Measurements from ENCODE around the gene FAM117B.

The FAM117B gene

GRCh38 chr2:202762556-202762955 is 127.8 kb downstream of the FAM117B start:
- TF ChIP-seq LEF1 (IDR thresholded peaks at IDR 0.05; ENCODE audit: borderline replicate concordance) (no peak), ARNT (IDR thresholded peaks at IDR 0.05) (no peak), FOXK2 (IDR thresholded peaks at IDR 0.05) (no peak), TARDBP (IDR thresholded peaks at IDR 0.05) (no peak), BHLHE40 (IDR thresholded peaks at IDR 0.05; ENCODE audit: borderline replicate concordance) (no peak), ELF4 (IDR thresholded peaks at IDR 0.05) (no peak)
- ChIA-PET CTCF (no interaction called here), POLR2A (no interaction called here)
- no peak for DNase-seq (ENCODE audit: extremely low spot score)

- TF ChIP-seq FOXA1 (IDR thresholded peaks at IDR 0.05) (no peak), TARDBP (IDR thresholded peaks at IDR 0.05) (no peak), PKNOX1 (IDR thresholded peaks at IDR 0.05) (no peak), FOXM1 (IDR thresholded peaks at IDR 0.05; ENCODE audit: borderline replicate concordance) (no peak), SUZ12 (IDR thresholded peaks at IDR 0.05) (no peak)
- ChIA-PET POLR2A (no interaction called here), CTCF (no interaction called here)
- no peak for DNase-seq (ENCODE audit: extremely low spot score)
These were observed 129.1 kb downstream of the FAM117B start for GRCh38 chr2:202763916-202764315.

GRCh38 chr2:202764991-202765390 is 130.2 kb downstream of the FAM117B start:
- POLR2A ChIA-PET = no interaction called here
- DNase-seq (ENCODE audit: extremely low spot score) = no peak
- CTCF ChIA-PET = no interaction called here
- TF ChIP-seq SUZ12 (IDR thresholded peaks at IDR 0.05) (no peak), L3MBTL2 (conservative IDR thresholded peaks at IDR 0.05) (no peak), LEF1 (IDR thresholded peaks at IDR 0.05; ENCODE audit: borderline replicate concordance) (no peak), FOXM1 (IDR thresholded peaks at IDR 0.05; ENCODE audit: borderline replicate concordance) (no peak)

- ChIA-PET POLR2A (no interaction called here), CTCF (no interaction called here)
- TF ChIP-seq ELF4 (IDR thresholded peaks at IDR 0.05) (no peak), ZNF384 (IDR thresholded peaks at IDR 0.05) (no peak), FOXM1 (IDR thresholded peaks at IDR 0.05; ENCODE audit: borderline replicate concordance) (no peak), LEF1 (IDR thresholded peaks at IDR 0.05; ENCODE audit: borderline replicate concordance) (no peak), FOXK2 (IDR thresholded peaks at IDR 0.05) (no peak), BHLHE40 (IDR thresholded peaks at IDR 0.05; ENCODE audit: borderline replicate concordance) (no peak), ARNT (IDR thresholded peaks at IDR 0.05) (no peak), PKNOX1 (IDR thresholded peaks at IDR 0.05) (no peak)
- no peak for DNase-seq (ENCODE audit: extremely low spot score)
These were observed 130.7 kb downstream of the FAM117B start for GRCh38 chr2:202765436-202765835.

- CTCF ChIA-PET = no interaction called here
- TF ChIP-seq SUZ12 (IDR thresholded peaks at IDR 0.05) (no peak), FOXM1 (IDR thresholded peaks at IDR 0.05; ENCODE audit: borderline replicate concordance) (no peak), SP1 (IDR thresholded peaks at IDR 0.05) (no peak), FOXK2 (IDR thresholded peaks at IDR 0.05) (no peak), ARNT (IDR thresholded peaks at IDR 0.05) (no peak), TARDBP (IDR thresholded peaks at IDR 0.05) (no peak)
- POLR2A ChIA-PET = no interaction called here
- no peak for DNase-seq (ENCODE audit: extremely low spot score)
These were observed 133.5 kb downstream of the FAM117B start for GRCh38 chr2:202768273-202768672.

GRCh38 chr2:202769201-202769600 is 134.4 kb downstream of the FAM117B start:
- POLR2A ChIA-PET = no interaction called here
- no peak for TF ChIP-seq ARNT (IDR thresholded peaks at IDR 0.05)
- TF ChIP-seq NFRKB (IDR thresholded peaks at IDR 0.05) = no peak
- CTCF ChIA-PET = no interaction called here
- no peak for DNase-seq (ENCODE audit: extremely low spot score)

- no peak for DNase-seq (ENCODE audit: extremely low spot score)
- ChIA-PET POLR2A (no interaction called here), CTCF (no interaction called here)
- no peak for TF ChIP-seq SUZ12 (IDR thresholded peaks at IDR 0.05)
- TF ChIP-seq FOXA1 (IDR thresholded peaks at IDR 0.05) = no peak
- no peak for TF ChIP-seq NFRKB (IDR thresholded peaks at IDR 0.05)
- no peak for TF ChIP-seq HDGF (IDR thresholded peaks at IDR 0.05; ENCODE audit: borderline replicate concordance)
- TF ChIP-seq TARDBP (IDR thresholded peaks at IDR 0.05) = no peak
- TF ChIP-seq ZNF384 (IDR thresholded peaks at IDR 0.05) = no peak
- no peak for TF ChIP-seq FOXK2 (IDR thresholded peaks at IDR 0.05)
- no peak for TF ChIP-seq ARNT (IDR thresholded peaks at IDR 0.05)
- no peak for TF ChIP-seq SP1 (IDR thresholded peaks at IDR 0.05)
These were observed 136.6 kb downstream of the FAM117B start for GRCh38 chr2:202771336-202771735.

- POLR2A ChIA-PET = no interaction called here
- no peak for DNase-seq (ENCODE audit: extremely low spot score)
- TF ChIP-seq BHLHE40 (IDR thresholded peaks at IDR 0.05; ENCODE audit: borderline replicate concordance) (no peak), FOXK2 (IDR thresholded peaks at IDR 0.05) (no peak)
- CTCF ChIA-PET = no interaction called here
These were observed 137.1 kb downstream of the FAM117B start for GRCh38 chr2:202771741-202772460.

All from HEK293T (cell line).